ENCODE results near the gene WDFY3.

GRCh38 chr4:84957514-84958420, 8.7 kb downstream of the WDFY3 start:
- no peak for TF ChIP-seq CTCF (IDR thresholded peaks at IDR 0.05)
- TF ChIP-seq POLR2A (IDR thresholded peaks at IDR 0.05): no peak
- no peak for TF ChIP-seq EP300 (IDR thresholded peaks at IDR 0.05)
- TF ChIP-seq POLR2AphosphoS5 (IDR thresholded peaks at IDR 0.05): no peak

Data from suprapubic skin (tissue), 4 donors.